HG03342 (cell line): ENCODE measurements around the gene KIAA1671.

ENCODE experiments used
- ATAC-seq: cut with Tn5 transposase; IDR thresholded peaks from one replicate; pipeline ENCODE4 v1.9.1; 2021; ENCODE audit warnings: mild to moderate bottlenecking, moderate library complexity; ENCODE audit not compliant: unreplicated experiment

KIAA1671 gene

DNA sequence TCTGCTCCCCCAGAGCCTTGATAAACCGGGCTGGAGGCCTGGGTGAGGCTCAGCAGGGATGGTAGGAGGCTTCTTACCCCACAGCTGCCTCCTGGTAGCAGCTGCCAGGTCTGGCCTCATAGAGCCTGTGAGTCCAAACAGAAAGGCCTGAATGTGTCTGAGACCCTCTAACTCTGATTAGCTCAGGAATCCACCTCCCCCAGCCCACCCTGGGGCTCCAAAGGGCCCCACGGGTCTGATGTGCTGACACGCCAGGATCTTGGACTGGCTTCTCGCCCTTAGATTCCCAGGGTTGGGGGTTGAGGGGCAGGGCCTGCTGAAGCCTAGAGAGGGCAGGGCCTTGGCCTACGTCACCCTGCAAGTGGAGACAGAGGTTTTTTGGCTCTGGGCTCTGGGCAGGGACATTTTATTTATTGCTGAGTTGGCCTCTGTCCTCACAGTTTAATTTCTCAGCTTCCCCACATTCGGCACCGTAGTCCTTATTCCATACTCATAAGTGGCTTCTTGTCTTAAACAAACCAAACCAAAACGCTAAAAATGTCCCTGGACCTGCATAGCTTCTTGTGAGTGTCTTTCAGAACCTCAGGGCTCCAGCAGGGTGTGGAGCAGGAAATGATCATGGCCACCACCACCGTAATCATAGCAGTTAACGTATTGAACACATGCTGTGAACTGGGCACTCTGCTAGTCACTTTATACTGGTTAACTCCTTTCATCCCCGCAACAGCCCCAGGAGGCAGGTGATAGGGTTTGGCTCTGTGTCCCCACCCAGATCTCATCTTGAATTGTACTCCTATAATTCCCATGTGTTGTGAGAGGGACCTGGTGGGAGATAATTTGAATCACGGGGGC is 25.1 kb downstream of the KIAA1671 start:
- ATAC-seq, result no peak

DNA sequence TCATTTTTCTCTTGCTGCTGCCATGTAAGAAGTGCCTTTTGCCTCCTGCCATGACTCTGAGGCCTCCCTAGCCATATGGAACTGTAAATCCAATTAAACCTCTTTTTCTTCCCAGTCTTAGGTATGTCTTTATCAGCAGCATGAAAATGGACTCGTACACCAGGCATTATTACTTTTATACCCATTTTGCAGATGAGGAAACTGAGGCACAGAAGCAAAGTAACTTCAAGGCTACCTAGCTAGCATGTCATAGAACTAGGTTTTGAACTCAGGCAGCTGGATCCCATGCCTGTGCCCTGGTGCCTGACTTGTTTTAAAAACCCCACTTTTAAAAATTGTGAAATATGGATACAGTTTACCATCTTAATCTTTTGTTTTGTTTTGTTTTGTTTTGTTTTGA is 25.8 kb downstream of the KIAA1671 start:
- no peak for ATAC-seq

DNA sequence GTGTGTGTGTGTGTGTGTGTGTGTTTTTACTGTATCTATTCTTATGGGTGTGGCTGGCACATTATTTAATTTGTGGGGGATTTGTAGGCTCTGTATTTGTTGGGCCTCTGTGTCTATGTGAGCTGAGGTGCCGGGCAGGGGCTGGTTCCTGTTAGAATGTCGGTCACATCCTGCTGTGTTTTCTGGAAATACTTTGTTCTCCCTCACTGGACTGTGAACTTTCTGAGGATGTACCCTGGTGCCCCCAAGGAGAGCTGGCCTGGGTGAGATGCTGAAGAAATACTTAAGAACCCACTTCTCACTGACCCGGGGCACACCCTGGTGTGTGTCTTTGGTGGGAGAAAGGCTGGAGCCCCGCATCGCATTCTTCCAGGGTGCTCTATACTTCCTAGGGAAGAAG is 28.6 kb downstream of the KIAA1671 start:
- ATAC-seq, result no peak

GRCh38 chr22:24981656-24982055 is 29.1 kb downstream of the KIAA1671 start:
- no peak for ATAC-seq

DNA sequence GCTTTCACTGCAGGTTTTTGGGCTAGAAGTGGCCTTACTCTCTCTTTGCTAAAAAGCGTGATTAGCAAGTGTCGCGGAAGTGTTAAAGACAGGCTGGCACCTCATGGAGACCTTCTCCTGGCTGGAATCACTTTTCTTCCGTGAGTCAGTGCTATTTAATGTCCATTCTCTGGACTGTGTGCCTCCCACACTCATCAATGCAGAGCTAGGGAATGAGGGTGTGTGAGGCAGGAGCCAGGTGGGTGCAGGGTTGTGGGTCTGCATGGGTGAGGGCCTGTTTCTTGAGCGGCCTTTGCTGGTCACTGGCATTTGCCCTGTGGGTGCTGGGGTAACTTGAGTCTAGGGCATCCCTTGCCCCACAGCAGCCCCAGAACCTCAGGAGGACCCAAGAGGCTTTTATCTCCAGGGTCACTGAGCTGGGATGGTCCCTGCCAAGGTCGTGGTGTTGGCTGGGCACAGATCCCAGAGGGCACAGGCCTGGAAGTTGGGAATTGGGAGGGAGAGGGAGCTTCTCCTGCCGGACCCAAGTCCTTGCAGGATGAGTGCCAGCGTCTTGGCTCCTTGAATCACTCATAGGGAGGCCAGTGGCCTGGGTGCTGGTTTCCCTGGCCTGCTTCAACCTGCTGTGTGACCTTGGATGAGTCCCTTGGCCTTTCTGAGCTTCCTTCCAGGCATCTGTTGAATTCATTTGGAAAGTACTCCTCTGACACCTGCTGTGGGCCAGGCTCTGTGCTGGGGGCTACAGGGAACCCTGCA is 30.0 kb downstream of the KIAA1671 start:
- no peak for ATAC-seq

GRCh38 chr22:24983151-24983550 is 30.6 kb downstream of the KIAA1671 start:
- ATAC-seq, result no peak

DNA sequence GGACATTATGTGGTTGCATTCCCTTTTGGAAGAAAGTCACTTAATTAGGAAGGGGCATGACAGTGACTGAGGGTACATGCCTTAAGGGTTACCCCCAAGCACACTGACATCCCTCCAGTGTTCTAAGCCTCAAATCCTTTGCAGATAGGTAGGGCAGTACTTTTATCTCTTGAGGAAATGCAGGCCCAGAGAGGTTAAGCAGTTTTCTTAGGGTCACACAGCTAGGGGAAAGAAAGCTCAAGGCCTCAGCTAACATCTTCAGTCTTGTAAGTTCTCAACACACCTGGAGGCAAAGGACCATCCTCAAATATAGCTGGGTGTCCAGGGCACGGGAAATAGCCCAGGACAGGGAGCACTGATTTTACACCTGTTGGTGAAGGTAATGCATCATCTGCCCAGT is 31.6 kb downstream of the KIAA1671 start:
- no peak for ATAC-seq

DNA sequence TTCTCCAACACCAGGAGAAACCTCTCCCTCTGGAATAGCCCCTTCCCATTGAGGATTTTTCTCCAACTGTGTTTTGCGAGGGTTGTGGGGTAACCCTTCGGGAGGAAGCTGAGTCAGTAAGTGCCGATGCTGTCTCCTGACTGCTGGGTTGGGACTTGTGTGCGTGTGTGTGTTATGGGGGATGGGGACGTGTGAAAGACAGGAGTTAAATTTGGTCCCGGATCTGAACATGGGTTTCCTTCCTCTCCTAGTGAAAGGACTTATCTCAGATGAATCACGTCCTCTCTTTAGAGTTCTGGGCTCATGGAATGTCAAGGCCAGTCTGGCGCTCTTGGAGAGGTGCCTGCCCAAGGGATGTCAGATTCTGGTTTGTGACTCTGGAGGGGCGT is 33.3 kb downstream of the KIAA1671 start:
- no peak for ATAC-seq

- no peak for ATAC-seq
These were observed 34.3 kb downstream of the KIAA1671 start for GRCh38 chr22:24986816-24987215.

DNA sequence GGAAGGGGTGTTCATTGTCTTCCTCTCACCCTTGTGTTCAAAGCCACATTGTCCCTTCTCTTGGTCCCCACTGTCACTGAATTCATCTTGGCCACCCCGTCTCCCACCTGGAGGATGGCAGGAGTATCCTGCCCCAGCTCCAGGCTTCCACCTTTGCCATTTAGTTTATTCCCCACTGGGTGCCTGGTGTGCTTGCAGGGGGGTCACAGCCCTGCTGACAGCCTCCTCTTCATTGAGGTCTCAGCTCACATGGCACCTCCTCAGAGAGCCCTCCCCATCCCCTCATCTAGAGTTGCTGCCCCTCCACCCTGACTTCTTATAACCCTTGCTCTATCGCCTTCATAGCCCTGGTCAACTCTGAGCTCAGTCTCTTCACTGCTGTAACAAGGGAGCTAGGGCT is 36.6 kb downstream of the KIAA1671 start:
- ATAC-seq, result no peak

DNA sequence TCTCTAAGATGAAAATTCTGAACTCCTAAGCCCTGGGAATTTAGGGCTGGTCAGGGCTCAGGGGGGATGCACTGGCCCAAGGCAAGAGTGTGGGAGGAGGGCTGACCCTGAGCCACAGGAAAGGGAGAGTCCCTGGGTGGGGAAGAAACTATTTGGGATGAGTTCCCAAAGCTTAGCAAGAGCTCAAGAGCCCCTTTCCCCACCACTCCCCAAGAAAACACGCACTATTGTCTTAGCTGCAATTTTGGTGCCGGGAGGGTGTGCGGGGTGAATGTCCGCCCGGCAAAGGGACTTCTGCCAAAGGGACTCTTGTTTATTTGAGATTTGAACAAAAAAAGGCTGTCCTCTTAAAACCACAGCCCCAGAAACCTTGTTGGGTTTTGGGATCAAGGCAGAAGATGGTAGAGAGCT is 37.0 kb downstream of the KIAA1671 start:
- ATAC-seq, result no peak

DNA sequence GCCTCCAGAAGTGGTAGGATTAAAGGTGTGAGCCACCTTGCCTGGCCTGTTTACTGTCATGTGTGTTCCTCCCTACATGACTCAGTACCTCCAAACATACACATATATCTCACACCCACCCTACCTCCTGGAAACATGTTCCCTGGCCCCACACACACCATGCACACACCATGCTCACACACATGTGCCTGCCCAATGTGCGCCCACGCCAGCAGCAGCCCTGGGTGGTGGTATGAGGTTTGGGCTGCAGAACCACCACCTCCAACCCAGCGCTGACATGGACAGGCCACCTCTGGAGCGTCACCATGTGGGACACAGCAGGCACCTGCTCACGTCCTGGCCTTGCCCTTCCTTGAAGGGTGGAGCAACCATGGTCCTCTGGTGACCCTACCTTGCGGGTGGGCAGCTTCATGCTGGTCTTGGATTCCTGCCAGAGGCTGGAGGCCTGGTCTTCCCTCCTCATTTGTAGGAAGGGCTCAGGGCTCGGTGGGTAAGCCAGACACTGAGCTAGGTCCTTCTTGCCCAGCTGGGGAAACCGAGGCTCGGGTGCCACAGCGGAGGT is 37.9 kb downstream of the KIAA1671 start:
- no peak for ATAC-seq

GRCh38 chr22:24992946-24993345 is 40.4 kb downstream of the KIAA1671 start:
- ATAC-seq, result no peak

DNA sequence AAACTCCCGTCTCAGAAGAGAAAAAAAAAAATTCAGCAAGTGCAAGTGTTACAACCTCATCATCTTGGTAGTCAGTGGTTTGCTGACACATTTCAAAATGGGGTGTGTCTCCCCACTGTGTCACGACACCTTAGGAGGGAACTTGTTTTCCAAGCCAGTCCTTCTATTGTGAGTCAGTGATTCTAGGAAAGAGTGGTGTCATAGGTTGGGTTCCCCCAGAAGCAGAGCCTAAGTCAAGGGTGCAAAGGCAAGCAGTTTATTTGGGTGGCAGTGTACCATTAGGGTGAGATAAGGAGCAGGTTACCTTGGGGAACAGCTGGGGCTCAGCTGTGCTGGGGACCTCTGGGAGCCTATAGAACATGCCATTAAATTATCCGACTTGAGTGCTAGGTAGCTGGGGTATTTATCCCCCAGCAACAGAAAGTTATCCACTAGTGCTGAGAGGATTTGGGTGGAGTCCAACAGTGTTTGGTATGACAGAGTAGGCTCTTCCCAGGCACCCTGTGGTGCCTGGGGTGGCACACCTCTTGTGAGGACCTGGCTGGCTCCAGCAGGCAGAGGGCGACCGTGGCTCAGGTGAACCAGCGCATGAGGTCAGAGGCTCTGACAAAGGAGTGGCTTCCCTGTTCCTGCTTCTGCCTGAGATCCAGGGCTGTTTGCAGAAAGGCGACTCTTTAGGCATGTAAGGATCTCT is 41.7 kb downstream of the KIAA1671 start:
- no peak for ATAC-seq

- no peak for ATAC-seq
These were observed 43.2 kb downstream of the KIAA1671 start for GRCh38 chr22:24995649-24996180.

DNA sequence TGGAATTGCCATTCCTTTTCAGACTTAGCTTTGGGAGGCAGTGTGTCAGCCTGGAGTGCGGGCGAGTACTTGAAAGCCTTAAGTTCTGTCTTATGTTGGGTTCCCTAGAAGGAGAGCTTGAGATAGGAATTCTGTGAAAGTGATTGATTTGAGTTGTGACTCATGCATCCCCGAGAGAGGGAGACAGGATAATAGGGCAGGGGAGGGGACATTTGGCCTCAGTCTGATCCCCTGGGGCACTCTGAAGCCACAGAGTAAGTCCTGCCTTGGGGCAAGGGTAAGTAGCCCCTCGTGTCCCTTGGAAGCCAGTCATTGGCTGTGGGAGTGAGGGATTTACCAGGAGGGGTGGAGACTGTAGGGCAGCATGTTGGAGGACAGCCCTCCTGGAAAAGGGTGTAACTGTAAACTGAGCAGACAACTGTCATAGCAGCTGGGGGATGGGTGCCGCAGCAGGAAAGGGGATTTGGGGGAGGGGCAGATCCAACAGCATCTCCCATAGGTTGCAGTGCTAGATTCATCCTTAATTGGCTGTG is 44.0 kb downstream of the KIAA1671 start:
- no peak for ATAC-seq

DNA sequence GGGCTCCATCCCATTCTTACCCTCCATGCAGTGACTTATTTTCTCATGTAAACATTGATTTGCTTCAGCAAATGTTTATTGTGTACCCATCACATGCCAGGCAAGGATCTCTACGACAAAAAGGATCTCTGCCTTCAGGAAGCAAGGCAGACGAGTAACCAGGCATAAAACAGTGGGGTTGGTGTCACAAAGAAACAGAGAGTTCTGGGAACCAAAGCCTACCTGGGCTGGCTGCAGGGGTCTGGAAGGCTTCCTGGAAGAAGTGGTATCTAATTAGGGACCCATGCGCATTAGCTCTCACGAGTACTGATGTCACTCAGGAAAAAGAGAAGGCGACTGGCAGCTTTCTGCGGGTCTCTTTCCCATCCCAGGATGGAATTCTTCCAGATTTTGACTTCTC is 44.5 kb downstream of the KIAA1671 start:
- no peak for ATAC-seq

DNA sequence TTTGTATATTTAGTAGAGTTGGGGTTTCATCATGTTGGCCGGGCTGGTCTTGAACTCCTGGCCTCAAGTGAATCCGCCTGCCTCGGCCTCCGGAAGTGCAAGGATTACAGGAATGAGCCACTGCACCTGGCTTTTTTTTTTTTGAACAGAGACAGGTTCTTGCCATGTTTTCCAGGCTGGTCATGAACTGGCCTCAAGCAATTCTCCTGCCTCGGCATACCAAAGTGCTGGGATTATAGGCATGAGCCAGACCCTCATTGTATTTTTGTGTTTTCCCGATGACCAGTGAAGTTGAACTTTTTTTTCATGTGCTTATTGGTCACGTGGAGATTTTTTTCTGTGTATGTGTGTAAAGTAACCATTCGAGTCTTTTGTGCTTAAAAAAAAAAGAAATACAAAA is 48.2 kb downstream of the KIAA1671 start:
- no peak for ATAC-seq

DNA sequence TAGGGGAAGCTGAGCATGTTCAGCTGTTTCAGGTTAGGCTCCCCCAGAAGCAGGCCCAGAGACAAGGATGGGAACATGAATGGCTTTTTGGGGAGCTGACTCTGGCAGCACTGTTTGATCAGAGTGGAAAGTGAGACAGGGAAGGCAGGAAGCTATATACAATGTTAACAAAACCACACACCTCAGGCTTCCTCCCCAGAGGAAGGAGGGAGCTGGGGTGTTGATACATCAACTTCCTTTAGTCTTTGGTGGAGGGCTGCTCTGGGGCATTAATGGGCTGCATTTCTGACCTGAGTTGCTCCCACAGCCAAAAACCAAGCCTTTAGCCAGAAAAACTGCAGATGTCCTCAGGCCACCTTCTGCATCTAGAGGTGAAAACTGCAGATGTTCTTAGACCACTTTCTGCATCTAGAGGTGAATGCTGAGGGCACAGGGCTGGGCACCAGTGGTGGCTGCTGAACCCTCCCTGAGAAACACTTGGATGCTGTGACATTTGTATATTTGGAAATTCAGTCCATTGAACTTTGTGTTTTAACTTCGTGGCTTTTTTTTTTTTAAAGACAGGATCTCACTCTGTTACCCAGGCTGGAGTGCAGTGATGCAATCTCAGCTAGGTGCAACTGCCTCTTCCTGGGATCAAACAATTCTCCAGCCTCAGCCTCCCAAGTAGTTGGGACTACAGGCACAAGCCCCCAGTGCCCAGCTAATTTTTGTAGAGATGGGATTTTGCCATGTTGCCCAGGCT is 49.9 kb downstream of the KIAA1671 start:
- ATAC-seq, result no peak

GRCh38 chr22:25006354-25006753 is 53.8 kb downstream of the KIAA1671 start:
- no peak for ATAC-seq
